OCI-LY3 (cell line): Measurements from ENCODE around the gene TKTL2.

Experiments used
- CTCF ChIP-seq: fragments of 200-600, 300-600 bp; sonication (generic); IDR thresholded peaks from 2 replicates; pipeline ENCODE4 v1.5.1; 2014; ENCODE audit warnings: antibody characterized with exemption, low read length, low read depth
- EZH2phosphoT487 ChIP-seq: fragments of 200-600 bp; shearing (Covaris generic); IDR thresholded peaks from 2 replicates; pipeline ENCODE4 v1.6.1; 2018; ENCODE audit warnings: antibody characterized with exemption, mixed run types, low read depth

- no peak for TF ChIP-seq CTCF
- TF ChIP-seq EZH2phosphoT487: no peak
These were observed 21.0 kb upstream of the TKTL2 start, which contains the start of gene TMA16 for GRCh38 chr4:163494360-163495241.
